ENCODE data around the gene CNGA2. TPM values are rescaled to one million over a fixed set of nuclear protein-coding genes. Genes with fewer than 3 reads are reported as not detected.

The CNGA2 gene
- total and polyA plus RNA-seq, 2 donors (not counting 3 experiments of a cell fraction or from before 2014, with no cell fraction given) = not detected

DNA sequence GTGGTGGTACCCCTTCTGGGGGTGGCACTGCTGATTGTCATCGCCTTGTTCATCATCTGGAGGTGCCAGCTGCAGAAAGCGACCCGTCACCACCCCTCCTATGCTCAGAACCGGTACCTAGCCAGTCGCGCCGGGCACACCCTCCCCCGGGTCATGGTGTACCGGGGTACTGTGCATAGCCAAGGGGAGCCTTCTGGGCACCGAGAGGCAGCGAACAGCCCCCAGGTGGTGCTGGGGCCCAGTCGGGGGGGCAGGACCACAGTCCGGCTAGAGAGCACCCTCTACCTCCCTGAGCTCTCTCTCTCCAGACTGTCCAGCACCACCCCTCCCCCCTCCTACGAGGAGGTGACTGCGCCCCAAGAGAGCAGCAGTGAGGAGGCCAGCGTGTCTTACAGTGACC lies 34.0 kb upstream of the CNGA2 start:
- Histone ChIP-seq H3K4me2 (ENCODE audit: insufficient read depth, low read length) (no peak overlapping the region), H3K9ac (replicated peaks; ENCODE audit: extremely low read depth, insufficient read depth, low read length) (no peak overlapping the region), H3K27ac (ENCODE audit: insufficient read depth, low read depth, low read length) (no peak overlapping the region), H3K27me3 (ENCODE audit: control insufficient read depth in 2 of 2, insufficient read depth in 2 of 2, low read length in 2 of 2) (no peaks in the 10 kb centered on the region), H3K9me1 (replicated peaks; ENCODE audit: control insufficient read depth, extremely low read depth, insufficient read depth, low read length) (no peaks in the 10 kb centered on the region), H3K36me3 (ENCODE audit: control insufficient read depth in 2 of 2, extremely low read depth in 1 of 2, insufficient read depth in 2 of 2, low read length in 2 of 2) (no peaks in the 10 kb centered on the region), H2AFZ (ENCODE audit: low read depth, low read length) (no peak overlapping the region), H3K79me2 (ENCODE audit: control insufficient read depth, insufficient read depth, low read length) (no peaks in the 10 kb centered on the region), H3K4me1 (ENCODE audit: control insufficient read depth, extremely low read depth, insufficient read depth, low read length) (no peaks in the 10 kb centered on the region), H3K9me3 (replicated peaks; ENCODE audit: control insufficient read depth, insufficient read depth, low read length) (no peaks in the 10 kb centered on the region), H4K20me1 (replicated peaks; ENCODE audit: control insufficient read depth, extremely low read depth, insufficient read depth, low read length) (no peaks in the 10 kb centered on the region), H3K4me3 (replicated peaks in 1 of 3; ENCODE audit: insufficient read depth in 1 of 3, low read depth in 1 of 3, low read length in 3 of 3) (no peak overlapping the region)
- DNase-seq (ENCODE audit: low read depth, low spot score) (no peak), FAIRE-seq (no peak)
- intact Hi-C loops (cut with micrococcal nuclease) (no loop called here), dilution Hi-C loops (cut with MboI; ENCODE audit: extremely low pct_ligation_motif_present, low sequenced_read_pairs) (no loop called here)
- TF ChIP-seq POLR2A (IDR thresholded peaks at IDR 0.05; ENCODE audit: low read depth, low read length) (no peak), GATA2 (IDR thresholded peaks at IDR 0.05; ENCODE audit: insufficient read depth, insufficient read length, low read depth, low read length) (no peak), EZH2 (IDR thresholded peaks at IDR 0.05; ENCODE audit: borderline replicate concordance, low read depth, low read length, severe bottlenecking) (no peak), FOS (IDR thresholded peaks at IDR 0.05; ENCODE audit: borderline replicate concordance, insufficient read depth, low read length) (no peak), JUN (IDR thresholded peaks at IDR 0.05; ENCODE audit: borderline replicate concordance, insufficient read depth, insufficient read length, low read depth) (no peak), POLR2AphosphoS5 (IDR thresholded peaks at IDR 0.05; ENCODE audit: insufficient read depth, low read depth, low read length) (no peak), MYC (IDR thresholded peaks at IDR 0.05; ENCODE audit: low read depth, low read length) (no peak)
- TF ChIP-seq, protein P1, sequence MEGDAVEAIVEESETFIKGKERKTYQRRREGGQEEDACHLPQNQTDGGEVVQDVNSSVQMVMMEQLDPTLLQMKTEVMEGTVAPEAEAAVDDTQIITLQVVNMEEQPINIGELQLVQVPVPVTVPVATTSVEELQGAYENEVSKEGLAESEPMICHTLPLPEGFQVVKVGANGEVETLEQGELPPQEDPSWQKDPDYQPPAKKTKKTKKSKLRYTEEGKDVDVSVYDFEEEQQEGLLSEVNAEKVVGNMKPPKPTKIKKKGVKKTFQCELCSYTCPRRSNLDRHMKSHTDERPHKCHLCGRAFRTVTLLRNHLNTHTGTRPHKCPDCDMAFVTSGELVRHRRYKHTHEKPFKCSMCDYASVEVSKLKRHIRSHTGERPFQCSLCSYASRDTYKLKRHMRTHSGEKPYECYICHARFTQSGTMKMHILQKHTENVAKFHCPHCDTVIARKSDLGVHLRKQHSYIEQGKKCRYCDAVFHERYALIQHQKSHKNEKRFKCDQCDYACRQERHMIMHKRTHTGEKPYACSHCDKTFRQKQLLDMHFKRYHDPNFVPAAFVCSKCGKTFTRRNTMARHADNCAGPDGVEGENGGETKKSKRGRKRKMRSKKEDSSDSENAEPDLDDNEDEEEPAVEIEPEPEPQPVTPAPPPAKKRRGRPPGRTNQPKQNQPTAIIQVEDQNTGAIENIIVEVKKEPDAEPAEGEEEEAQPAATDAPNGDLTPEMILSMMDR (IDR thresholded peaks at IDR 0.05; ENCODE audit: extremely low read depth in 1 of 2, insufficient read depth in 1 of 2, low read depth in 1 of 2, low read length in 2 of 2) = no peak
- TF ChIP-seq, protein P2, sequence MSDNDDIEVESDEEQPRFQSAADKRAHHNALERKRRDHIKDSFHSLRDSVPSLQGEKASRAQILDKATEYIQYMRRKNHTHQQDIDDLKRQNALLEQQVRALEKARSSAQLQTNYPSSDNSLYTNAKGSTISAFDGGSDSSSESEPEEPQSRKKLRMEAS (IDR thresholded peaks at IDR 0.05; ENCODE audit: insufficient read depth, insufficient read length) = no peak
- CTCF ChIA-PET = no interaction called here
- POLR2A ChIA-PET = no interaction called here
- BruUV-seq (replicated peaks) = no TSS peak
